Measurements from ENCODE around the gene KLHDC2. TPM values are rescaled to one million over a fixed set of nuclear protein-coding genes. Genes with fewer than 3 reads are reported as not detected.
"Not testable (repeated sequence)": the region's sequence is repeated elsewhere in the genome, so short reads cannot be mapped to it uniquely, and the experiment has no call there.

The KLHDC2 gene
- polyA plus RNA-seq, 4 donors: 40.0 to 135 (median 103) TPM

DNA sequence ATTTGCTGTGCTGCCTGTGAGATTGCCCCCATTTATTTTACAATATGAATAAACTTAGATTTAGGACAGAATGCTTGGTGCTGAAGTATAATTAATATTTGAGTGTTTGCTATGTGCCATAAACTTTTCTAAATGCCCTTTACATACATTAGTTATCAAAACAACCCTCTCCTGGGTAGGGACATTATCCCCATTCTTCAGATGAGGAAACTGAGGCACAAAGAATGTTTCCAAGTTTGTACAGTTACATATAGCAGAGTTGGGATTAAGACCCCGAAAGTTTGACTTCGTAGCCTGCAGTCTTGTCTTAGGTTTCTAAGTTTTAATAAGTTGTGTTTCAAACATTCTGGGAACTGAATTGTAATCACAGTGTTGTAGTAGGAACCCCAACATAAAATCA, 18.4 kb downstream of the KLHDC2 start:
- Histone ChIP-seq H3K4me3 (ENCODE audit: low read depth in 1 of 3, low read length in 3 of 3) (no peak overlapping the region), H3K27ac (ENCODE audit: low read depth in 1 of 3, low read length in 2 of 3) (no peak overlapping the region), H3K4me1 (ENCODE audit: control insufficient read depth in 3 of 3, insufficient read depth in 2 of 3, low read depth in 1 of 3, low read length in 2 of 3) (no peaks in the 10 kb centered on the region), H3K36me3 (ENCODE audit: control insufficient read depth in 3 of 3, insufficient read depth in 2 of 3, low read depth in 1 of 3, low read length in 3 of 3) (peaks cover 13 to 37% (median 28%) of the 10 kb centered on the region in 3 donors), H3K27me3 (ENCODE audit: control insufficient read depth in 3 of 3, insufficient read depth in 3 of 3, low read length in 3 of 3) (no peaks in the 10 kb centered on the region), H3K9me3 (ENCODE audit: control insufficient read depth in 2 of 2, insufficient read depth in 1 of 2, low read depth in 1 of 2, low read length in 1 of 2) (no peaks in the 10 kb centered on the region)
- FAIRE-seq (no peak), DNase-seq (no peak)
- WGBS, 3 donors: 96 to 100% (median 98%) methylated on average over 2 of the region's 2 CpGs

GRCh38 chr14:49792618-49793017, 24.7 kb downstream of the KLHDC2 start:
- no peak overlapping the region for H3K4me3 ChIP-seq (ENCODE audit: low read depth in 1 of 3, low read length in 3 of 3)
- H3K36me3 ChIP-seq (ENCODE audit: control insufficient read depth in 3 of 3, insufficient read depth in 2 of 3, low read depth in 1 of 3, low read length in 3 of 3): peaks cover 12 to 43% (median 18%) of the 10 kb centered on the region in 3 donors
- no peaks in the 10 kb centered on the region for H3K27me3 ChIP-seq (ENCODE audit: control insufficient read depth in 3 of 3, insufficient read depth in 3 of 3, low read length in 3 of 3)
- no peak for FAIRE-seq
- H3K4me1 ChIP-seq (ENCODE audit: control insufficient read depth in 3 of 3, insufficient read depth in 2 of 3, low read depth in 1 of 3, low read length in 2 of 3): no peaks in the 10 kb centered on the region
- DNase-seq: no peak
- 0% methylated on average over 1 of the region's 1 CpG for WGBS, 3 donors
- H3K27ac ChIP-seq (ENCODE audit: low read depth in 1 of 3, low read length in 2 of 3): no peak overlapping the region
- no peaks in the 10 kb centered on the region for H3K9me3 ChIP-seq (ENCODE audit: control insufficient read depth in 2 of 2, insufficient read depth in 1 of 2, low read depth in 1 of 2, low read length in 1 of 2)

GRCh38 chr14:49796025-49796424, 28.1 kb downstream of the KLHDC2 start:
- peaks cover 15 to 39% (median 20%) of the 10 kb centered on the region in 3 donors for H3K36me3 ChIP-seq (ENCODE audit: control insufficient read depth in 3 of 3, insufficient read depth in 2 of 3, low read depth in 1 of 3, low read length in 3 of 3)

DNA sequence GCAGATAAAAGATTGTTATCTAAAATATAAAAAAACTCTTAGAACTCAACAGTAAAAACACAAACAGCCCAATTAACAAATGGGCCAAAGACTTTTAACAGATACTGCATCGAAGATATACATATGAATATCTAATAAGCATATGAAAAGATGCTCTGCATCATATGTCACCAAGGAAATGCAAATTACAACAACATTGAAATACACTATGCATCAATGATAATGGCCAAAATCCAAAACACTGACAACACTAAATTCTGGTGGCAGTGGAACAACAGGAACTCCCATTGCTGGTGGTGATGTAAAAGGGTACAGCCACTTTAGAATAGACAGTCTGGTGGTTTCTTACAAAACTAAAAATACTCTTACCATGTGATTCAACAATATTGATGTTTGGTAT, 40.8 kb downstream of the KLHDC2 start:
- Histone ChIP-seq H3K9me3 (ENCODE audit: control insufficient read depth in 2 of 2, insufficient read depth in 1 of 2, low read depth in 1 of 2, low read length in 1 of 2) (no peaks in the 10 kb centered on the region), H3K36me3 (ENCODE audit: control insufficient read depth in 3 of 3, insufficient read depth in 2 of 3, low read depth in 1 of 3, low read length in 3 of 3) (peaks cover 2 to 41% (median 10%) of the 10 kb centered on the region in 3 donors), H3K4me3 (ENCODE audit: low read depth in 1 of 3, low read length in 3 of 3) (no peak overlapping the region), H3K27ac (ENCODE audit: low read depth in 1 of 3, low read length in 2 of 3) (no peak overlapping the region), H3K27me3 (ENCODE audit: control insufficient read depth in 3 of 3, insufficient read depth in 3 of 3, low read length in 3 of 3) (no peaks in the 10 kb centered on the region), H3K4me1 (ENCODE audit: control insufficient read depth in 3 of 3, insufficient read depth in 2 of 3, low read depth in 1 of 3, low read length in 2 of 3) (no peaks in the 10 kb centered on the region)
- 0% methylated on average over 1 of the region's 1 CpG for WGBS, 3 donors
- DNase-seq (no peak), FAIRE-seq (no peak)

More at GRCh38 chr14:49796025-49796424, 28.1 kb downstream of the KLHDC2 start:
- H3K27me3 ChIP-seq (ENCODE audit: control insufficient read depth in 3 of 3, insufficient read depth in 3 of 3, low read length in 3 of 3): no peaks in the 10 kb centered on the region
- H3K4me1 ChIP-seq (ENCODE audit: control insufficient read depth in 3 of 3, insufficient read depth in 2 of 3, low read depth in 1 of 3, low read length in 2 of 3): no peaks in the 10 kb centered on the region
- DNase-seq (no peak), FAIRE-seq (no peak)
- no peaks in the 10 kb centered on the region for H3K9me3 ChIP-seq (ENCODE audit: control insufficient read depth in 2 of 2, insufficient read depth in 1 of 2, low read depth in 1 of 2, low read length in 1 of 2)
- no peak overlapping the region for H3K4me3 ChIP-seq (ENCODE audit: low read depth in 1 of 3, low read length in 3 of 3)
- no peak overlapping the region for H3K27ac ChIP-seq (ENCODE audit: low read depth in 1 of 3, low read length in 2 of 3)
- WGBS, 3 donors: 91 to 95% (median 91%) methylated on average over 2 of the region's 2 CpGs

DNA sequence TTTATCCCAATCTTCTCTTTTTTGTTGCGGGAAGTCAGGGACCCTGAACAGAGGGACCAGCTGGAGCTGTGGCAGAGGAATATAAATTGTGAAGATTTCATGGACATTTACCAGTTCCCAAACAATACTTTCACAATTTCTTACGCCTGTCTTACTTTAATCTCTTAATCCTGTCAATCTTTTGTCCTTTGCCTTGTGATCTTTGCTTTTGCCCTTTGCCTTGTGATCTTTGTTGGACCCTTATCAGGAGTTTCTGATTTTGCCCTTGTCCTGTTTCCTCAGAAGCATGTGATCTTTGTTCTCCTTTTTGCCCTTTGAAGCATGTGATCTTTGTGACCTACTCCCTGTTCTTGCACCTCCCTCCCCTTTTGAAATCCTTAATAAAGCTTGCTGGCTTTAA, 48.2 kb downstream of the KLHDC2 start:
- FAIRE-seq; H3K4me1 ChIP-seq (ENCODE audit: control insufficient read depth in 3 of 3, insufficient read depth in 2 of 3, low read depth in 1 of 3, low read length in 2 of 3); H3K27me3 ChIP-seq (ENCODE audit: control insufficient read depth in 3 of 3, insufficient read depth in 3 of 3, low read length in 3 of 3); H3K27ac ChIP-seq (ENCODE audit: low read depth in 1 of 3, low read length in 2 of 3); H3K4me3 ChIP-seq (ENCODE audit: low read depth in 1 of 3, low read length in 3 of 3): not testable (repeated sequence)
- peak in 1 of 2 donors; percentile 33 for DNase-seq
- H3K36me3 ChIP-seq (ENCODE audit: control insufficient read depth in 3 of 3, insufficient read depth in 2 of 3, low read depth in 1 of 3, low read length in 3 of 3): peaks cover 9 to 46% (median 20%) of the 10 kb centered on the region in 3 donors
- peaks cover 0 to 12% of the 10 kb centered on the region in 2 donors for H3K9me3 ChIP-seq (ENCODE audit: control insufficient read depth in 2 of 2, insufficient read depth in 1 of 2, low read depth in 1 of 2, low read length in 1 of 2)
- WGBS, 3 donors: 84 to 90% (median 86%) methylated on average over 2 of the region's 2 CpGs

DNA sequence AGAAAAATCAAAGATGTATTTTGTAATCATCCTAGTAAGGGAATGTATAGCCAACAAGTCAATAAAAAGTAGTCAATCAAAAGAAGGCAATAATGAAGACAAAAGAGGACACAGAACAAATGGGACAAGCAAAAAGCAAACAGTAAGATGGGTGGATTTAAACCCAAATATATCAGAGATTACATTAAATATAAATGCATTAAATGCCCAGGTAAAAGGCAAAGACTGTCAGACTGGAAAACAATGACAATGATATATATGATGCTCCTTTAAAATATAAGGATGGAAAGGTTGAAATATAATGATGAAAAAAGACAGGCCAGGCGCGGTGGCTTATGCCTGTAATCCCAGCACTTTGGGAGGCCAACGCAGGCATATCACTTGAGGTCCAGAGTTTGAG, 48.9 kb downstream of the KLHDC2 start:
- H3K36me3 ChIP-seq (ENCODE audit: control insufficient read depth in 3 of 3, insufficient read depth in 2 of 3, low read depth in 1 of 3, low read length in 3 of 3): peaks cover 9 to 46% (median 18%) of the 10 kb centered on the region in 3 donors
- no peak for DNase-seq
- no peak for FAIRE-seq

DNA sequence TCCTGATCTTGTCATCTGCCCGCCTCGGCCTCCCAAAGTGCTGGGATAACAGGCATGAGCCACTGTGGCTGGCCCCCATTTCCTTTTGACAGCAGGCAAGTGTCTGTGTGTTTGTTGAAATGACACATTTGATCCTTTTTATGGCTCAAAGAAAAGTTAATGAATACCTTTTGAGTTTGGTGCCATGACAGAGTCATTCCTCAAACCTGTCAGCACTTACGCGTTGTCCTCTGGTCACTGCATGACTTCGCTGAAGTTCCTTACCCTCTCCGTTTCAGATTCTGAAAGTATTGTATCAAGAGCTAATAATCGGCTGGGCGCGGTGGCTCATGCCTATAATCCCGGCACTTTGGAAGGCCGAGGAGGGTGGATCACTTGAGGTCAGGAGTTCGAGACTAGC, 52.2 kb downstream of the KLHDC2 start:
- WGBS, 3 donors: 88 to 97% (median 94%) methylated on average over 12 of the region's 12 CpGs
- FAIRE-seq: no peak
- peaks cover 12 to 52% (median 23%) of the 10 kb centered on the region in 3 donors for H3K36me3 ChIP-seq (ENCODE audit: control insufficient read depth in 3 of 3, insufficient read depth in 2 of 3, low read depth in 1 of 3, low read length in 3 of 3)

More for the DNA sequence above, 48.9 kb downstream of the KLHDC2 start:
- Histone ChIP-seq H3K9me3 (ENCODE audit: control insufficient read depth in 2 of 2, insufficient read depth in 1 of 2, low read depth in 1 of 2, low read length in 1 of 2) (peaks cover 0 to 12% of the 10 kb centered on the region in 2 donors), H3K4me3 (ENCODE audit: low read depth in 1 of 3, low read length in 3 of 3) (no peak overlapping the region), H3K4me1 (ENCODE audit: control insufficient read depth in 3 of 3, insufficient read depth in 2 of 3, low read depth in 1 of 3, low read length in 2 of 3) (no peaks in the 10 kb centered on the region), H3K27ac (ENCODE audit: low read depth in 1 of 3, low read length in 2 of 3) (no peak overlapping the region), H3K27me3 (ENCODE audit: control insufficient read depth in 3 of 3, insufficient read depth in 3 of 3, low read length in 3 of 3) (no peaks in the 10 kb centered on the region)
- 95 to 100% (median 98%) methylated on average over 3 of the region's 3 CpGs for WGBS, 3 donors

GRCh38 chr14:49828640-49829039, 60.7 kb downstream of the KLHDC2 start:
- FAIRE-seq: peak; percentile 53
- Histone ChIP-seq H3K4me1 (ENCODE audit: control insufficient read depth in 3 of 3, insufficient read depth in 2 of 3, low read depth in 1 of 3, low read length in 2 of 3) (no peaks in the 10 kb centered on the region), H3K9me3 (ENCODE audit: control insufficient read depth in 2 of 2, insufficient read depth in 1 of 2, low read depth in 1 of 2, low read length in 1 of 2) (no peaks in the 10 kb centered on the region), H3K36me3 (ENCODE audit: control insufficient read depth in 3 of 3, insufficient read depth in 2 of 3, low read depth in 1 of 3, low read length in 3 of 3) (peaks cover 12 to 42% (median 17%) of the 10 kb centered on the region in 3 donors), H3K4me3 (ENCODE audit: low read depth in 1 of 3, low read length in 3 of 3) (no peak overlapping the region), H3K27ac (ENCODE audit: low read depth in 1 of 3, low read length in 2 of 3) (no peak overlapping the region), H3K27me3 (ENCODE audit: control insufficient read depth in 3 of 3, insufficient read depth in 3 of 3, low read length in 3 of 3) (no peaks in the 10 kb centered on the region)
- no peak for DNase-seq
- WGBS, 3 donors: 89 to 92% (median 89%) methylated on average over 2 of the region's 2 CpGs

More for the DNA sequence above, 52.2 kb downstream of the KLHDC2 start:
- Histone ChIP-seq H3K27me3 (ENCODE audit: control insufficient read depth in 3 of 3, insufficient read depth in 3 of 3, low read length in 3 of 3) (no peaks in the 10 kb centered on the region), H3K9me3 (ENCODE audit: control insufficient read depth in 2 of 2, insufficient read depth in 1 of 2, low read depth in 1 of 2, low read length in 1 of 2) (peaks cover 0 to 9% of the 10 kb centered on the region in 2 donors), H3K4me3 (ENCODE audit: low read depth in 1 of 3, low read length in 3 of 3) (no peak overlapping the region), H3K4me1 (ENCODE audit: control insufficient read depth in 3 of 3, insufficient read depth in 2 of 3, low read depth in 1 of 3, low read length in 2 of 3) (no peaks in the 10 kb centered on the region), H3K27ac (ENCODE audit: low read depth in 1 of 3, low read length in 2 of 3) (no peak overlapping the region)
- DNase-seq: peak; percentile 26 to 29
